ENCODE measurements around the gene SNRPF.
"Not testable (repeated sequence)": the region's sequence is repeated elsewhere in the genome, so short reads cannot be mapped to it uniquely, and the experiment has no call there.

The SNRPF gene

GRCh38 chr12:95834572-95834971 is 24.2 kb upstream of the SNRPF start:
- TF ChIP-seq Cebpa-rat (IDR thresholded peaks at IDR 0.05): no peak

GRCh38 chr12:95836185-95836609 is 22.6 kb upstream of the SNRPF start:
- H3K9ac ChIP-seq: no peak overlapping the region
- H3K9me3 ChIP-seq (replicated peaks in 1 of 11): no peaks in the 10 kb centered on the region
- no peak for TF ChIP-seq Cebpa-rat (IDR thresholded peaks at IDR 0.05)
- no peaks in the 10 kb centered on the region for H3K27me3 ChIP-seq
- no peaks in the 10 kb centered on the region for H3K36me3 ChIP-seq
- H3K4me2 ChIP-seq: no peak overlapping the region
- H3K27ac ChIP-seq: no peak overlapping the region
- H4K20me1 ChIP-seq: no peaks in the 10 kb centered on the region
- H3K4me1 ChIP-seq: no peaks in the 10 kb centered on the region
- H3K4me3 ChIP-seq: no peak overlapping the region

More at GRCh38 chr12:95834572-95834971, 24.2 kb upstream of the SNRPF start:
- Histone ChIP-seq H3K27me3 (no peaks in the 10 kb centered on the region), H3K9me3 (replicated peaks in 1 of 11) (no peaks in the 10 kb centered on the region), H3K4me1 (no peaks in the 10 kb centered on the region), H3K36me3 (no peaks in the 10 kb centered on the region), H4K20me1 (no peaks in the 10 kb centered on the region), H3K27ac (no peak overlapping the region), H3K4me3 (no peak overlapping the region), H3K9ac (no peak overlapping the region), H3K4me2 (no peak overlapping the region)

- Histone ChIP-seq H3K4me2 (no peak overlapping the region), H4K20me1 (no peaks in the 10 kb centered on the region), H3K4me3 (no peak overlapping the region), H3K36me3 (no peaks in the 10 kb centered on the region), H3K4me1 (no peaks in the 10 kb centered on the region), H3K9me3 (replicated peaks in 1 of 11) (no peaks in the 10 kb centered on the region), H3K27ac (no peak overlapping the region), H3K9ac (no peak overlapping the region), H3K27me3 (no peaks in the 10 kb centered on the region)
- no peak for TF ChIP-seq Cebpa-rat (IDR thresholded peaks at IDR 0.05)
Measured at GRCh38 chr12:95836630-95837239, 22.0 kb upstream of the SNRPF start.

DNA sequence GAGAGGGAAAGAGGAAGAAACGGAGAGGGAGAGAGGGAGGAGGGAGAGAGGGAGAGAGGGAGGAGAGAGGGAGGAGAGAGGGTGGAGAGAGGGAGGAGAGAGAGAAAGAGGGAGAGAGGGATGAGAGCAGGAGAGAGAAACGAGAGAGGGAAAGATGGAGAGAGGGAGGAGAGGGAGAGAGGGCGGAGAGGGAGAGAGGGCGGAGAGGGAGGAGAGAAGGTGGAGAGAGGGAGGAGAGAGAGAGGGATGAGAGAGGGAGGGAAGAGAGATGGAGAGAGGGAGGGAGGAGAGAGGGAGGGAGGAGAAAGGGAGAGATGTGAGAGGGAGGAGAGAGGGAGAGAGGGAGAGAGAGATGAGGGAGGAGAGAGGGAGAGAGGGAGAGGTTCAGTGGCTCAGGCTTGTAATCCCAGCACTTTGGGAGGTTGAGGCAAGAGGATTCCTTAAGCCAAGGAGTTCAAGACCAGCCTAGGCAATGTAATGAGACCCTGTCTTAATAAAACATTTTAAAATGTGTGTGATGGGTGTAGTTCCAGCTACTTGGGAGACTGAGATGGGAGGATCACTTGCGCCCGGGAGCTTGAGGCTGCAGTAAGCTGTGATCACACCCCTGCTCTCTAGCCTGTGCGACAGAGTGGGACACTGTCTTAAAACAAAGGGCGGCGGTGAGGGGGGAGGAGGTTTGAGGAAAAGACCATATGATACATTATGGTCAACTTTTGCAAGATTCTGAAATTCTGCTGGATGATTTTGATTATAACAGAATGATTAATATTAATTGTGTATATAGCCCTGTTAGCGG is 21.3 kb upstream of the SNRPF start:
- H3K9ac ChIP-seq: no peak overlapping the region
- no peak overlapping the region for H3K4me3 ChIP-seq
- H3K36me3 ChIP-seq: no peaks in the 10 kb centered on the region
- no peaks in the 10 kb centered on the region for H3K4me1 ChIP-seq
- H3K27ac ChIP-seq: no peak overlapping the region
- no peak for TF ChIP-seq Cebpa-rat (IDR thresholded peaks at IDR 0.05)
- H3K27me3 ChIP-seq: no peaks in the 10 kb centered on the region
- no peaks in the 10 kb centered on the region for H4K20me1 ChIP-seq
- H3K9me3 ChIP-seq (replicated peaks in 1 of 11): no peaks in the 10 kb centered on the region
- H3K4me2 ChIP-seq: no peak overlapping the region

DNA sequence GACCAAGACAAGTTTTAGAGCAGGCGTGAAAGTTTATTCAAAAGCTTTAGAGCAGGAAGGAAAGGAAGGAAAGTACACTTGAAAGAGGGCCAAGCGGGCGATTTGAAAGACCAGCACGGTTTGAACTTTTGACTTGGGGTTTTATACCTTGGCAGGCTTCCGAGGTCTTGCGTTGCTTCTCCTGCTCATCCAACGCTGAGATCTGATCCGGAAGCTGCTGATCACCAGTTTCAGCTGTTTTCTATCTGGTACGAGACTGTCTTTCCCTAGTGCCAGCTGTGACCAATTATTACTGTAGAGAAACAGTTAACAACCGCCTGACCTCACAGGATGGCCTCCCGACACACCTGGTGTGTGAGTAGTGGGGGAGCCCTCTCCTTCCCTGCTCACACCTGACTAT is 20.6 kb upstream of the SNRPF start:
- Histone ChIP-seq H3K9me3 (replicated peaks in 1 of 11) (no peaks in the 10 kb centered on the region), H3K9ac (no peak overlapping the region), H3K4me1 (no peaks in the 10 kb centered on the region), H3K36me3 (no peaks in the 10 kb centered on the region), H3K27me3 (no peaks in the 10 kb centered on the region), H3K4me3 (no peak overlapping the region), H4K20me1 (no peaks in the 10 kb centered on the region), H3K27ac (no peak overlapping the region), H3K4me2 (no peak overlapping the region)
- no peak for TF ChIP-seq Cebpa-rat (IDR thresholded peaks at IDR 0.05)

DNA sequence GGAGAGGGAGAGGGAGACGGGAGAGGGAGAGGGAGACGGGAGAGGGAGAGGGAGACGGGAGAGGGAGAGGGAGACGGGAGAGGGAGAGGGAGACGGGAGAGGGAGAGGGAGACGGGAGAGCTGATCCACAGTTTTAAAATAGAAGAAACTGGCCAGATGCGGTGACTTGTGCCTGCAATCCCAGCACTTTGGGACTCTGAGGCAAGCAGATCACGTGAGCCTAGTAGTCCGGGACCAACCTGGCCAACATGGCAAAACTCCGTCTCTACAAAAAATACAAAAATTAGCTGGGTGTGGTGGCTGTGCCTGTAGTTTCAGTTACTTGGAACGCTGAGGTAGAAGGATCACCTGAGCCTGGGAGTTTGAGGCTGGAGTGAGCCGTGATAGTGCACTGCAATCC is 16.3 kb upstream of the SNRPF start:
- H3K27me3 ChIP-seq; H3K27ac ChIP-seq; H3K4me2 ChIP-seq; H3K9ac ChIP-seq; H3K4me3 ChIP-seq; H4K20me1 ChIP-seq; H3K36me3 ChIP-seq; H3K4me1 ChIP-seq; H3K9me3 ChIP-seq (replicated peaks in 1 of 11): not testable (repeated sequence)

- no peak overlapping the region for H3K9ac ChIP-seq
- peaks cover 0 to 22% (median 17%) of the 10 kb centered on the region in 10 experiments; a peak in 17 of 20 replicates for H3K4me1 ChIP-seq
- H3K4me2 ChIP-seq: no peak overlapping the region
- TF ChIP-seq Cebpa-rat (IDR thresholded peaks at IDR 0.05): no peak
- H4K20me1 ChIP-seq: no peaks in the 10 kb centered on the region
- no peak overlapping the region for H3K27ac ChIP-seq
- no peaks in the 10 kb centered on the region for H3K9me3 ChIP-seq (replicated peaks in 1 of 11)
- H3K36me3 ChIP-seq: no peaks in the 10 kb centered on the region
- H3K27me3 ChIP-seq: no peaks in the 10 kb centered on the region
- no peak overlapping the region for H3K4me3 ChIP-seq
Measured at GRCh38 chr12:95848575-95849388, 10.0 kb upstream of the SNRPF start.

DNA sequence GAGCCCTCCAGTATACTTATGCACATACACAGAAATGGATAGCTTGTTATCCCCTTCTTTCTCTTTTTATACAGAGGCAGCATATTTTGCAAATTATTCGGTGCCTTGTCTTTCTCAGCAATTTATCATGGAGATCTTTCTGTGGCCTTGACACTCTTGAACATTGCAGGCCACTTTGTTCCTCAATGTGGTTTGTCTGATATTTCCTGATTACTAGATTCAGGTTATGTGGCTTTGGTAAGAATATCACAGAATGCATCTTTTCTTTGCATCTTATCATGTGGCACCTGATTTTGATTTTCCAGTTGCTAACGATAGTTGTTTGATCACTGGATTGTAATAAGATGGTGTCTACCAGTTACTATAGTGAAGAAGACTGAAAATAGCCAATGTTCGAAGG is 7.1 kb upstream of the SNRPF start:
- Histone ChIP-seq H3K27ac (no peak overlapping the region), H4K20me1 (no peaks in the 10 kb centered on the region), H3K4me2 (peak overlapping the region; percentile 1 to 71 (median 40); a peak in 18 of 22 replicates), H3K27me3 (no peaks in the 10 kb centered on the region), H3K4me1 (peaks cover 0 to 22% (median 17%) of the 10 kb centered on the region in 10 experiments; a peak in 17 of 20 replicates), H3K36me3 (no peaks in the 10 kb centered on the region), H3K9ac (no peak overlapping the region), H3K9me3 (replicated peaks in 1 of 11) (no peaks in the 10 kb centered on the region), H3K4me3 (no peak overlapping the region)
- no peak for TF ChIP-seq Cebpa-rat (IDR thresholded peaks at IDR 0.05)

DNA sequence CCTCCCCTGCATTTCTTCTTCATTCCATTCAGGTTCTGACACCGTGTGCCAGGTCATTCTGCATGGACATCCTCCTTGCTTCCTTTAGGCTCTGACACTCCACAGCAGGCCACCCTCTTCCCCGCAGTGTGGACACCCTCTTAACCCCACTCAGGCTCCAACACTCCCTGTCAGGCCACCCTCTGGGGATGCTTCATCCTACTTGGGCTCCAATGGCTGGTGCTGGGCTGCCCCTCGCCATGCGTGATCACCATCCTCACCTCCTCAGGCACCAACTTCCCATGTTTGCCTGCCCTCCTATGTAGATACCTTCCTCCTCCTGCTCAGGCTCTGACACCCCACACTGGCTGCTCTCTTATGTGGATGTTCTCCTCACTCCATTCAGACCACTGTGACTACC is 6.6 kb upstream of the SNRPF start:
- H3K27ac ChIP-seq: no peak overlapping the region
- H3K4me1 ChIP-seq: peaks cover 0 to 22% (median 17%) of the 10 kb centered on the region in 10 experiments; a peak in 17 of 20 replicates
- TF ChIP-seq Cebpa-rat (IDR thresholded peaks at IDR 0.05): no peak
- no peaks in the 10 kb centered on the region for H4K20me1 ChIP-seq
- no peak overlapping the region for H3K9ac ChIP-seq
- H3K27me3 ChIP-seq: peaks cover 0 to under 1% (median 0%) of the 10 kb centered on the region in 11 experiments; a peak in 2 of 22 replicates
- no peaks in the 10 kb centered on the region for H3K9me3 ChIP-seq (replicated peaks in 1 of 11)
- H3K36me3 ChIP-seq: no peaks in the 10 kb centered on the region
- peak overlapping the region in 10 of 11 experiments; percentile 1 to 71 (median 43); a peak in 16 of 22 replicates for H3K4me2 ChIP-seq
- H3K4me3 ChIP-seq: no peak overlapping the region

Data from BLaER1 treated with 17β-estradiol and CSF1 and Interleukin-3, amounts not matched to agents 10 nM and 100 nM (cell line).